Neural progenitor cell (in vitro differentiated cells): ENCODE data around the gene UGT2B11. TPM values are rescaled to one million over a fixed set of nuclear protein-coding genes. Genes with fewer than 3 reads are reported as not detected.
"Not testable (repeated sequence)": the region's sequence is repeated elsewhere in the genome, so short reads cannot be mapped to it uniquely, and the experiment has no call there.

ENCODE experiments used
- DNase-seq: peaks from one replicate; pipeline ENCODE4 v3.0.0-alpha.2; 2016; ENCODE audit warnings: low spot score
- H2AFZ ChIP-seq: fragments of 200-600 bp; sonication (generic); replicated peaks from 2 replicates; pipeline ENCODE4 v1.6.1; 2016; ENCODE audit warnings: antibody characterized with exemption
- H3F3A ChIP-seq: fragments of 200-600 bp; sonication (generic); 2 replicates; pipeline ENCODE4 v1.6.1; 2016; ENCODE audit warnings: antibody characterized with exemption, low read depth
- H3K27ac ChIP-seq: fragments of 200-600 bp; sonication (generic); 2 replicates; pipeline ENCODE4 v1.5.1; 2016; ENCODE audit warnings: mild to moderate bottlenecking
- H3K27me3 ChIP-seq: fragments of 200-600 bp; sonication (generic); 2 replicates; pipeline ENCODE4 v1.6.1; 2016; ENCODE audit warnings: mild to moderate bottlenecking, moderate library complexity
- H3K36me3 ChIP-seq: fragments of 200-600 bp; sonication (generic); 2 replicates; pipeline ENCODE4 v1.5.1; 2016
- H3K4me1 ChIP-seq: fragments of 200-600 bp; sonication (generic); 2 replicates; pipeline ENCODE4 v1.6.1; 2016; ENCODE audit warnings: mixed run types
- H3K4me2 ChIP-seq: fragments of 200-600 bp; sonication (generic); 2 replicates; pipeline ENCODE4 v1.6.1; 2016
- H3K4me3 ChIP-seq: fragments of 200-600 bp; sonication (generic); 2 replicates; pipeline ENCODE4 v1.5.1; 2016
- H3K79me2 ChIP-seq: fragments of 200-600 bp; sonication (generic); 2 replicates; pipeline ENCODE4 v1.6.1; 2016; ENCODE audit warnings: low read depth
- H3K9ac ChIP-seq: fragments of 200-600 bp; sonication (generic); 2 replicates; pipeline ENCODE4 v1.6.1; 2016
- H3K9me3 ChIP-seq: fragments of 200-600 bp; sonication (generic); 2 replicates; pipeline ENCODE4 v1.5.1; 2016; ENCODE audit warnings: low read depth
- H4K20me1 ChIP-seq: fragments of 200-600 bp; sonication (generic); 2 replicates; pipeline ENCODE4 v1.6.1; 2016; ENCODE audit warnings: low read depth
- H3K27ac Mint-ChIP-seq: 3 replicates; pipeline ENCODE4 v1.8.0; 2021; ENCODE audit warnings: mixed read lengths
- H3K27me3 Mint-ChIP-seq: 2 replicates; pipeline ENCODE4 v1.8.0; 2022; ENCODE audit warnings: low read depth, mild to moderate bottlenecking, inconsistent platforms, moderate library complexity, mixed read lengths; ENCODE audit not compliant: insufficient read depth
- H3K36me3 Mint-ChIP-seq: 3 replicates; pipeline ENCODE4 v1.8.0; 2021; ENCODE audit warnings: mixed read lengths
- H3K4me1 Mint-ChIP-seq: 3 replicates; pipeline ENCODE4 v1.8.0; 2021; ENCODE audit warnings: mixed read lengths
- H3K4me3 Mint-ChIP-seq: 3 replicates; pipeline ENCODE4 v1.8.0; 2021; ENCODE audit warnings: mild to moderate bottlenecking, moderate library complexity, mixed read lengths
- H3K9me3 Mint-ChIP-seq: 3 replicates; pipeline ENCODE4 v1.8.0; 2020; ENCODE audit warnings: mixed read lengths
- EZH2 ChIP-seq: fragments of 200-600 bp; sonication (generic); IDR thresholded peaks from 2 replicates; pipeline ENCODE4 v1.6.1; 2017; ENCODE audit warnings: antibody characterized with exemption, mild to moderate bottlenecking, moderate library complexity
- EZH2phosphoT487 ChIP-seq: fragments of 200-600 bp; sonication (generic); IDR thresholded peaks from 2 replicates; pipeline ENCODE4 v1.6.1; 2017; ENCODE audit warnings: antibody characterized with exemption
- total RNA-seq: library from RNA; depleted of rRNA; stranded (reverse); fragments of >200 nt; gene quantifications from 2 replicates; pipeline ENCODE4 v1.2.3, GENCODE V29; 2015; ENCODE audit warnings: low replicate concordance
- TF ChIP-seq, protein P1 (sequence below): fragments of 200-600 bp; sonication (generic); IDR thresholded peaks from 2 replicates; pipeline ENCODE4 v1.5.1; 2017; ENCODE audit warnings: antibody characterized with exemption, mild to moderate bottlenecking

UGT2B11 gene
- total RNA-seq = not detected in 2 replicates

DNA sequence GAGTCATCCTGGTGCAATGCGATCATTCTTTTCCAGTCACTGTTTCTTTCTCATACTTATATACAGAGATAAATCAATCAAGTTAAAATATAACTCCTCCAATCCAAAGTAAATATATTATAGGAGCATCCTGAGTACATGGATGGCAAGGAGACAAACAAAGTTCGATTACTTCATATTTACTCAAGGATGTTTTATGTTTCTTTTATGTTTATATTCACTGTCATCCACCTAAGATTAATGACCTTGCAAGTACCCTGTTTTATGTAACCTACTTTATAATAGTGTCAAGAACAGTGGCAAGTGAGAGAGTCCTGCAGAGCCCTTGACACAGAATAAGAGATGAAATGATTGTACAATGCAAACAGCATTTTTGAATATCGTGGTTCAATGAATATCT, at the start of gene UGT2B11:
UGT2B11 (minus strand) TSS at position 33 of the 400 bp plus-strand sequence; CDS start at position 7, 26 bp downstream.
- Mint-ChIP-seq H3K36me3 (no peaks in the 10 kb centered on the region), H3K9me3 (no peaks in the 10 kb centered on the region), H3K27ac (no peak within 1 kb of the TSS), H3K4me1 (no peaks in the 10 kb centered on the region), H3K27me3 (no peaks in the 10 kb centered on the region), H3K4me3 (no peak within 1 kb of the TSS)
- TF ChIP-seq, protein P1, sequence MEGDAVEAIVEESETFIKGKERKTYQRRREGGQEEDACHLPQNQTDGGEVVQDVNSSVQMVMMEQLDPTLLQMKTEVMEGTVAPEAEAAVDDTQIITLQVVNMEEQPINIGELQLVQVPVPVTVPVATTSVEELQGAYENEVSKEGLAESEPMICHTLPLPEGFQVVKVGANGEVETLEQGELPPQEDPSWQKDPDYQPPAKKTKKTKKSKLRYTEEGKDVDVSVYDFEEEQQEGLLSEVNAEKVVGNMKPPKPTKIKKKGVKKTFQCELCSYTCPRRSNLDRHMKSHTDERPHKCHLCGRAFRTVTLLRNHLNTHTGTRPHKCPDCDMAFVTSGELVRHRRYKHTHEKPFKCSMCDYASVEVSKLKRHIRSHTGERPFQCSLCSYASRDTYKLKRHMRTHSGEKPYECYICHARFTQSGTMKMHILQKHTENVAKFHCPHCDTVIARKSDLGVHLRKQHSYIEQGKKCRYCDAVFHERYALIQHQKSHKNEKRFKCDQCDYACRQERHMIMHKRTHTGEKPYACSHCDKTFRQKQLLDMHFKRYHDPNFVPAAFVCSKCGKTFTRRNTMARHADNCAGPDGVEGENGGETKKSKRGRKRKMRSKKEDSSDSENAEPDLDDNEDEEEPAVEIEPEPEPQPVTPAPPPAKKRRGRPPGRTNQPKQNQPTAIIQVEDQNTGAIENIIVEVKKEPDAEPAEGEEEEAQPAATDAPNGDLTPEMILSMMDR = no peak
- TF ChIP-seq EZH2 (no peak), EZH2phosphoT487 (no peak)
- no peak within 1 kb of the TSS for H2AFZ ChIP-seq
- no peaks in the 10 kb centered on the region for H3K36me3 ChIP-seq
- H3K9me3 ChIP-seq = no peaks in the 10 kb centered on the region
- no peak for DNase-seq
- H3K4me1 ChIP-seq = no peaks in the 10 kb centered on the region
- no peak within 1 kb of the TSS for H3K27ac ChIP-seq
- H4K20me1 ChIP-seq = no peaks in the 10 kb centered on the region
- no peaks in the 10 kb centered on the region for H3K27me3 ChIP-seq
- H3K79me2 ChIP-seq = no peaks in the 10 kb centered on the region
- H3K9ac ChIP-seq = no peak within 1 kb of the TSS
- no peak within 1 kb of the TSS for H3K4me2 ChIP-seq
- H3K4me3 ChIP-seq = no peak within 1 kb of the TSS
- H3F3A ChIP-seq = no peaks in the 10 kb centered on the region

DNA sequence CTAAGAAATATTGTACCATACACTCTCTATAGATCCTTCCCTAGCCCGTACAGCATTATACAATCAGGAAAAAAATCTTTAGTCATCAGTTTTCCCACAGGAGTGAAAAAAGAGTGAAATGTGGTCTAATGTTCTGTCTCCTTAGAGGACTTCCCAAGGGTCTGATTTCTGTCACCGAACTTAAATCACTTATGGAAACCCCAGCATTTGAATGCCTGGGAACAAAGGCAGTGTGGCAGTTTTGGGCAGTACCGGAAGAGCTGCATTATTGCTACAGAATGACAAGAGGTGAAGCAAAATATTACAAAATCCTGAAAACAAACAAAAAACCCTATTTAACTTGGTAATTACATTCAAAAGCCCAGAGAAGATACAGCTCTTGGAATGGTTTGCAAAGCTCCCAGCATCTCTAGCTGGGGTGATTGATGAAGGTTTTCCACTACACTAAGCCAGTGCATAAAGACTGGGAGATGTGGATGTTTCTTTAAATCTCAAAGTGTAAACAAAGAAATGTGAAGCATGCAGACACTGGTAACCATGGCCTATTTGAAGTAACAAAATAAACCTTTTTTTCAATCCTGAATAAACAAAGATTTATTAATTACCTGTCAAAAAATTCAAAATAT, 38.7 kb upstream of the UGT2B11 start:
- H3K9ac ChIP-seq, H3K4me3 ChIP-seq, H2AFZ ChIP-seq, H3K9me3 ChIP-seq, H3K36me3 Mint-ChIP-seq, H3K36me3 ChIP-seq, H3K27ac ChIP-seq, H3K4me2 ChIP-seq, H3K4me1 Mint-ChIP-seq, H3F3A ChIP-seq, H3K4me1 ChIP-seq, H3K9me3 Mint-ChIP-seq, H3K27me3 ChIP-seq, DNase-seq, H3K79me2 ChIP-seq, H3K4me3 Mint-ChIP-seq, H3K27me3 Mint-ChIP-seq, H3K27ac Mint-ChIP-seq, H4K20me1 ChIP-seq: not testable (repeated sequence)

DNA sequence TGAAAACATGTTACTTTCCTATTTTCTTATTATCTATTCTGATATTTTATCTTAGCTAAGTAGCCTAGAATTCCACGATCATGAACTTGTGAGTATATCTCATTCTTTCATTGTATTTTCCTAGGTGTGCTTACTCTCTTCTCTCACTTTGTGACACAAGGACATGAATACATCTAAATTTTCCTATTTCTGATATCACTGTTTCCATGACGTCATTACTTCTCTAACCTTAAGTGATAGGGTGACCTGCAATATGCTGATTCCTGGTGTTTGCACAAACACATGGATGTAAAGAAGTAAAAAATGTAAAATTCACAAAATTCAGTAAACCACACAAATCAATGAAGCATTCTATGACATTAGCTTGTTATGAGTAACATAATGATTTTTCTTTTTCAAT, 36.3 kb upstream of the UGT2B11 start:
- not testable (repeated sequence) for H3K36me3 ChIP-seq, H3K9me3 ChIP-seq, H3K4me3 ChIP-seq, H3K36me3 Mint-ChIP-seq, H3K27ac Mint-ChIP-seq, H3K27me3 Mint-ChIP-seq, H3K4me1 Mint-ChIP-seq, H3K4me1 ChIP-seq, H3K9me3 Mint-ChIP-seq, H3K27me3 ChIP-seq, H3K4me2 ChIP-seq, H4K20me1 ChIP-seq, H3K27ac ChIP-seq, H3K4me3 Mint-ChIP-seq, H2AFZ ChIP-seq, DNase-seq, H3K79me2 ChIP-seq, H3F3A ChIP-seq, H3K9ac ChIP-seq

DNA sequence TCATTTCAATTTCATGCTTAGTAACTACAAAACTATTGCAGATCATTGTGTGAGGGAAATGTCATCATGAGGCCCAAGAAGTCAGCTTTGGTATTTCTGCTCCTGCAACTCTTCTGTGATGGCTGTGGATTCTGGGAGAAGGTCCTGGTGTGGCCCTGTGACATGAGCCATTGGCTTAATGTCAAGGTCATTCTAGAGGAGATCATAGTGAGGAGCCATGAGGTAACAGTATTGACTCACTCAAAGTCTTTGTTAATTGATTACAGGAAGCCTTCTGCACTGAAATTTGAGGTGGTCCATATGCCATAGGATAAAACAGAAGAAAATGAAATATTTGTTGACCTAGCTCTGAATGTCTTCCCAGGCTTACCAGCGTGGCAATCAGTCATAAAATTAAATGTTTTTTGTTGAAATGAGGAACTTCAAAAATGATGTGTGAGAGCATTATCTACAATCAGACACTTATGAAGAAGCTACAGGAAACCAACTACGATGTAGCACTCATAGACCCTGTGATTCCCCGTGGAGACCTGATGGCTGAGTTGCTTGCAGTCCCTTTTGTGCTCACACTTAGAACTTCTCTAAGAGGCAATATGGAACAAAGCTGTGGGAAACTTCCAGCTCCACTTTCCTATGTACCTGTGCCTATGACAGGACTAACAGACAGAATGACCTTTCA, 28.2 kb upstream of the UGT2B11 start:
- H3K4me3 ChIP-seq, H3K36me3 Mint-ChIP-seq, H3K4me2 ChIP-seq, H3K36me3 ChIP-seq, H3K27ac Mint-ChIP-seq, H3F3A ChIP-seq, H2AFZ ChIP-seq, H3K4me3 Mint-ChIP-seq, H3K9ac ChIP-seq, H3K9me3 ChIP-seq, H3K27me3 ChIP-seq, H3K27ac ChIP-seq, H3K9me3 Mint-ChIP-seq, H3K4me1 ChIP-seq, H3K27me3 Mint-ChIP-seq, H4K20me1 ChIP-seq, H3K79me2 ChIP-seq, H3K4me1 Mint-ChIP-seq, DNase-seq: not testable (repeated sequence)

DNA sequence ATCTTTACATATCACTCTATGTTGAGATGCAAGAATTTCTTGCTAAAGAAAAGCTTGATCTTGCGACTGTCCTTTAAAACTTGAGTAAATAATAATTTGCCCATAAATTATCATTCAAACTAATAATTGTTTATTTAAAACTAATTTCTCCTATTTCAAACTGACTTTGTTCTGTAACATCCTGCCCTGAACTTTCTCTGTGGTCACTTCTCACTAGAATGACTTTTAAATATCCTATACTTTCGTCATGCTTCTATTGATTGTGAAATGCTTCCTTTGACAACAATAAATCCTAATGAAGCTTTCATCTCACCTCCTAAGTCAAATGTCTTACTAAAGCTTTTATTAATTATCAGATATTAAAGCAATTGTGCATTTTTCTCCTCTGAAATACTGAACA, 27.2 kb upstream of the UGT2B11 start:
- H3K4me2 ChIP-seq, H3K36me3 ChIP-seq, H3K36me3 Mint-ChIP-seq, H3K9me3 Mint-ChIP-seq, DNase-seq, H4K20me1 ChIP-seq, H3K27ac ChIP-seq, H3K4me3 ChIP-seq, H3K9ac ChIP-seq, H3K9me3 ChIP-seq, H3K27ac Mint-ChIP-seq, H3K27me3 ChIP-seq, H2AFZ ChIP-seq, H3K27me3 Mint-ChIP-seq, H3K4me1 ChIP-seq, H3K4me1 Mint-ChIP-seq, H3F3A ChIP-seq, H3K79me2 ChIP-seq, H3K4me3 Mint-ChIP-seq: not testable (repeated sequence)

DNA sequence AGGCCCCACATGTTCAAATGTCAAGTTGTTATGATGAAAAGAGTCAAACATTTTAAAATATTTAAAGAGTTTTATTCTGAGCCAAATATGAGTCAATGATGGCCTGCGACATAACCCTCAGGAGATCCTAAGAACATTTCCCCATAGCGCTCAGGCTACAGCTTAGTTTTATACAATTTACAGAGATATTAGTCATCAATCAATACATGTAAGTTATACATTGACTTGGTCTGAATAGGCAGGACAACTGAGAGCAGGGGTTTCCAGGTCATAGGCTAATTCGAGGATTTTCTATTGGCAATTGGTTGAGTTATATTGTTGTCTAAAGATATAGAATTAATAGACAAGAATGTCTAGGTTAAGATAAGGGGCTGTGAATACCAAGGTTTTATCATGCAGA, 26.2 kb upstream of the UGT2B11 start:
- not testable (repeated sequence) for H3K9me3 ChIP-seq, H3K27me3 ChIP-seq, H2AFZ ChIP-seq, H3K27me3 Mint-ChIP-seq, H3K9me3 Mint-ChIP-seq, H3K9ac ChIP-seq, H4K20me1 ChIP-seq, H3K4me3 ChIP-seq, H3K36me3 Mint-ChIP-seq, H3K4me2 ChIP-seq, H3K4me1 ChIP-seq, H3K79me2 ChIP-seq, DNase-seq, H3K27ac Mint-ChIP-seq, H3K4me3 Mint-ChIP-seq, H3K4me1 Mint-ChIP-seq, H3K27ac ChIP-seq, H3K36me3 ChIP-seq, H3F3A ChIP-seq
